PFSK-1 (cell line): Measurements from ENCODE around the gene IGFBP4.

Experiments used
- FOXP2 ChIP-seq: optimal IDR thresholded peaks from 2 replicates; pipeline ENCODE3; 2011; ENCODE audit warnings: borderline replicate concordance, control low read depth, inconsistent platforms; ENCODE audit not compliant: insufficient read depth; ENCODE audit errors: extremely low read length, extremely low read depth
- POLR2AphosphoS5 ChIP-seq: IDR thresholded peaks from 2 replicates; pipeline ENCODE4 v1.6.1; 2012; ENCODE audit warnings: low read depth, mild to moderate bottlenecking, control low read depth, low read length, moderate library complexity
- REST ChIP-seq, 2 experiments: IDR thresholded peaks; 2 replicates each; pipeline versions ENCODE4 v1.6.1 to v1.8.0; 2011 to 2012; ENCODE audit warnings: low read depth in 2 of 2, low read length in 2 of 2, control low read depth in 1 of 2, inconsistent platforms in 1 of 2, mild to moderate bottlenecking in 1 of 2, moderate library complexity in 1 of 2; ENCODE audit not compliant: insufficient read depth in 1 of 2
- SIN3A ChIP-seq: IDR thresholded peaks from 2 replicates; pipeline ENCODE4 v1.6.1; 2012; ENCODE audit warnings: mild to moderate bottlenecking, low read length, moderate library complexity, borderline replicate concordance; ENCODE audit not compliant: insufficient read depth
- TAF1 ChIP-seq: IDR thresholded peaks from 2 replicates; pipeline ENCODE4 v1.6.1; 2012; ENCODE audit warnings: low read length, control low read depth, borderline replicate concordance; ENCODE audit not compliant: insufficient read depth

IGFBP4 gene

GRCh38 chr17:40450175-40450574 is 6.9 kb downstream of the IGFBP4 start:
- no peak for TF ChIP-seq TAF1
- no peak for TF ChIP-seq FOXP2
- no peak for TF ChIP-seq SIN3A
- TF ChIP-seq POLR2AphosphoS5 = 0 out of 2 replicates have a peak, but pooled peaks have one; percentile 18

GRCh38 chr17:40451420-40451819 is 8.2 kb downstream of the IGFBP4 start:
- TF ChIP-seq REST (IDR thresholded peaks at IDR 0.05; ENCODE audit: insufficient read depth in 1 of 2, low read depth in 2 of 2, low read length in 2 of 2) (no peak), SIN3A (no peak), POLR2AphosphoS5 (no peak), TAF1 (no peak), FOXP2 (no peak)

- TF ChIP-seq REST (IDR thresholded peaks at IDR 0.05; ENCODE audit: insufficient read depth in 1 of 2, low read depth in 2 of 2, low read length in 2 of 2) = no peak
- no peak for TF ChIP-seq SIN3A
- TF ChIP-seq FOXP2 = no peak
- no peak for TF ChIP-seq POLR2AphosphoS5
Measured at GRCh38 chr17:40452216-40452787, 9.1 kb downstream of the IGFBP4 start.

- TF ChIP-seq TAF1 (no peak), POLR2AphosphoS5 (no peak), SIN3A (no peak)
Measured at GRCh38 chr17:40452921-40453378, 9.7 kb downstream of the IGFBP4 start.

GRCh38 chr17:40453881-40454612 is 10.8 kb downstream of the IGFBP4 start:
- TF ChIP-seq FOXP2 (no peak), POLR2AphosphoS5 (no peak), REST (IDR thresholded peaks at IDR 0.05; ENCODE audit: insufficient read depth in 1 of 2, low read depth in 2 of 2, low read length in 2 of 2) (no peak), SIN3A (no peak), TAF1 (no peak)

GRCh38 chr17:40454613-40454995 is 11.4 kb downstream of the IGFBP4 start:
- TF ChIP-seq TAF1 (no peak), FOXP2 (no peak), SIN3A (no peak), REST (IDR thresholded peaks at IDR 0.05; ENCODE audit: insufficient read depth in 1 of 2, low read depth in 2 of 2, low read length in 2 of 2) (no peak), POLR2AphosphoS5 (no peak)
